GM18951 (cell line): ENCODE data around the gene KIF4B.
"Not testable (repeated sequence)": the region's sequence is repeated elsewhere in the genome, so short reads cannot be mapped to it uniquely, and the experiment has no call there.

Experiments used
- POLR2A ChIP-seq: IDR thresholded peaks from 4 replicates; pipeline ENCODE4 v1.6.1; 2011; ENCODE audit warnings: mild to moderate bottlenecking; ENCODE audit not compliant: insufficient read length, insufficient read depth; ENCODE audit errors: extremely low read depth
- in situ Hi-C: fragments of 300-500 bp; cut with MboI; formaldehyde crosslinking; loops from one replicate; pipeline ENCODE4 v1.12.0; 2022; ENCODE audit warnings: low sequenced_read_pairs, mixed read lengths, inconsistent platforms; ENCODE audit not compliant: unreplicated experiment

The KIF4B gene

DNA sequence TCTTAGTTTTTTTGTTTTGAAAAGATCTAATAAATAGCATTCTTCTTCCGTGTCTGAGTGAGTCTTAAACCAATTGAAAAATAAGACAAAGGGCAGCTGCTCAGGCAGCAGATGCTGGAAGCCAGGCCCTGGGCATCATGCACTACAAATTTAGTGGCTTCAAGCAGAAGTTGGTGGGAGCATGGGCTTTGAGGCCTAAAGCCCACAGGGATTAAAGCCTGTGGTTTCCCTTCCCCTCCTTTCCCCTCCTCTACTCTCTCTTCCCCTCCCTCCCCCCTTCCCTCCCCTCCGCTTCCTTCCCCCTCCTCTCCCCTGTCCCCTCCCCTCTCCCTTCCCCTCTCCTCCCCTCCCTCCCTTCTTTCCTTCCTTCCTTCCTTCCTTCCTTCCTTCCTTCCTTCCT, 20.1 kb upstream of the KIF4B start:
- in situ Hi-C loops = no loop called here
- no peak for TF ChIP-seq POLR2A

DNA sequence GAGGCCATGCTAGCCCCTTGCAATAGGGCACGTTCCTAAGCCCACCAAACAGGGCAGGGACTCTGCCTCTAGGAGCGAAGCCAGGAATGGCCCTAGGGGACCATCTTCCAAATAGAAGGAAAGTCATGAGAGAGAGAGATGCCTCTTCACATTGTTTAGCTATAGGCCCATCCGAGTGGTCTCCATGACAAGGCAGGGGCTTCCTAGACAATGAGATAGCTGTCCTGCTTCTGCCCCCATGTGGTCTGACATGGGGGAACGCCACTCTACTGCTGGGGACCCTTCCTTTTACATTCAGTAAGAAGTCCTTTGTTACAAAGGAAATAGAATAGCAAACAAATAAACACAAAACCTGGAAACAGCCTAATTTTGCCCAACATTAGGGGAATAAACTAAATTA, 17.9 kb upstream of the KIF4B start:
- in situ Hi-C loops = no loop called here
- no peak for TF ChIP-seq POLR2A

DNA sequence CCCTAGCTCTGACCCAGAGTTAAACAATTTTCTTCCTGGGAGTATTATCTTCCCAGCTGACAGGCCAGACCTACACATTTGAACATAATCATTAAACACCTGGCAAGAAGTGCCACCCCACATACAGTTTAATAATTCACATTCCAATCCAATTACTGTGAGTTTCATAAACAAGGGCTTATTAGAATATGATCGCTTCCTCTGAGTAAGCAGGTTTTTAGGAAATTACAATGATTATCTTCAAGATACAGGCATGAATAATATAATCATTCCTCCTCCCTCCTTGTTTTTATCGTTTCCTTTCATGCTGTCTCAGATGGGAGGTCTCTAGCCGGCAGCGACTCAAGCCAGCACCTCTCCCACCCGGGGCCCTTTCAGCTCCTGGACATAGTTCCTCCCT, 15.8 kb upstream of the KIF4B start:
- in situ Hi-C loops = no loop called here
- no peak for TF ChIP-seq POLR2A

DNA sequence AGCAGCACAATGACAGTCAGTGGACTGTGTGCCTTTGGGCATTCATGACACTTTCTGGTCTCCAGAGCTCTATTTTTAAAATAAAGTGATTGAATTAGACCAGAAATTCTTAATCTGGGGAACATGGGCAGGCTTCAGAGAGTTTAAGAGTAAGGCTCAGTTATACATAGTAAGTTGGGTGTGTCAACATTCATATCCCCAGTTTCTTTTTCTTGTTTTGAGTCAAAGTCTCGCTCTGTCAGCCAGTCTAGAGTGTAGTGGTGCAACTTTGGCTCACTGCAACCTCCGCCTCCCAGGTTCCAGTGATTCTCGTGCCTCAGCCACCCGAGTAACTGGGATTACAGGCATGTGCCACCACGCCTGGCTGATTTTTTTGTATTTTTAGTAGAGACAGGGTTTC, 13.7 kb upstream of the KIF4B start:
- TF ChIP-seq POLR2A = no peak
- in situ Hi-C loops = no loop called here

DNA sequence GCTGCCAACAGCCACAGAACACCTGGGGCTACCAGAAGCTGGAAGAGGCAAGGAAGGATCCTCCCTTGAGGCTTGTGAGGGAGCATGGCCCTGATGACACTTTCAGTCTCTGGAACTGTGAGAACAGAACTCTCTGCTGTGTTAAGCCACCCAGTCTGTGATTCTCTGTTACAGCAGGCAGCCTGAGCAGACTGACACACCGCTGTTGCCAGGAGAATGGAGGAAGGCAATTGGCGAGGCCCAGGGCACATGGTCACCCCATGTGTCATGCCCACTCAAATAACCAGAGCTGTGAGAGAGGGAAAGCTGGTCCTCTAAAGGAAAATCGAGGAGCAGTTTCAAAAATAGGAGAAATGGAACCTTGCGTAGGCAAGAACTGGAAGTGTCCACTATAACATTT, 12.0 kb upstream of the KIF4B start:
- TF ChIP-seq POLR2A = no peak
- in situ Hi-C loops = no loop called here

DNA sequence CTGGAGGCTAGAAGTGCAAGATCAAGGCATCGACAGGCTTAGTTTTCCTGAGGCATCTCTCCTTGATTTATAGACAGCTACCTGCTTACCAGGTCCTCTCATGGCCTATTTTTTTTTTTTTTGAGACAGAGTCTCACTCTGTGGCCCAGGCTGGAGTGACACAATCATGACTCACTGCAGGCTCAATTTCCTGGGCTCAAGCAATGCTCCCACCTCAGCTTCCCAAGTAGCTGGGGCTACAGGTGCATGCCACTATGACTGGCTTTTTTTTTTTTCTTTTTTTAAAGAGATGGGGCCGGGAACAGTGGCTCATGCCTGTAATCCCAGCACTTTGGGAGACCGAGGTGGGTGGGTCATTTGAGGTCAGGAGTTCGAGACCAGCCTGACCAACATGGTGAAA, 10.8 kb upstream of the KIF4B start:
- in situ Hi-C loops = not testable (repeated sequence)

DNA sequence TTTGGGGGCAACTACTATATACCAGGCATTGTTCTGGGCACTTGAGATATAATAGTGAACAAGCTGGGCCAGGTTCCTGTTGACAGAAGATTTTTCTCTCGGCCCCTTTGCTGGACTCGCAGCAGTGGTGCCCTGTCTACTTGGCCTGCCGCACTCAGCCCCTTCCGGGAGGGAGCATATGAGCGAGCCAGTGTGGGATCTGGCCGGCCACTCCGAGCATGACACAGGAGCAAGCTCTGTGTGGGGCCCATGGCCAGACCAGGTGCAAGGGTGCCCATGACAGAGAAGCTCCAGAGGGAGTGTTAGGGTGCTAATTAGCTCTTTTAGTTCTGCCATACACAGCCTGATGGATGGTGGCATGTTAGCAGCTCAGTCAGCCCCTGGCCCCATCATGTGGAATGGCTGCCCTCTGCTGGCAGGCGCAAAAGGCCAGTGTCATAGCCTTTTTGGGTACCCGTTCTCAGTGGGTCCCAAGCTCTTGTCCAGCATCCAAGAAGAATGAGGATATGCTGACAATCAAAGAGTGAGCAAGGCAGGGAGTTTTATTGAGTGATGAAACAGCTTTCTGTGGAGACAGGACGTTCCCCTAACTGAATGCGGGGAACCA, 9.3 kb upstream of the KIF4B start:
- in situ Hi-C loops = no loop called here
- TF ChIP-seq POLR2A = no peak

DNA sequence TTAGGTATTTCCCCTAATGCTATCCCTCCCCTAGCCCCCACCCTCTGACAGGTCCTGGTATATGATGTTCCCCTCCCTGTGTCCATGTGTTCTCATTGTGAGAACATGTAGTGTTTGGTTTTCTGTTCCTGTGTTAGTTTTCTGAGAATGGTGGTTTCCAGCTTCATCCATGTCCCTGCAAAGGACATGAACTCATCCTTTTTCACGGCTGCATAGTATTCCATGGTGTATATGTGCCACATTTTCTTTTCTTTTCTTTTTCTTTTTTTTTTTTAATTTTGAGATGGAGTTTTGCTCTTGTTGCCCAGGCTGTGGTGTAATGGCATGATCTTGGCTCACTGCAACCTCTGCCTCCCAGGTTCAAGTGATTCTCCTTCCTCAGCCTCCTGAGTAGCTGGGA, 7.3 kb upstream of the KIF4B start:
- in situ Hi-C loops = not testable (repeated sequence)

DNA sequence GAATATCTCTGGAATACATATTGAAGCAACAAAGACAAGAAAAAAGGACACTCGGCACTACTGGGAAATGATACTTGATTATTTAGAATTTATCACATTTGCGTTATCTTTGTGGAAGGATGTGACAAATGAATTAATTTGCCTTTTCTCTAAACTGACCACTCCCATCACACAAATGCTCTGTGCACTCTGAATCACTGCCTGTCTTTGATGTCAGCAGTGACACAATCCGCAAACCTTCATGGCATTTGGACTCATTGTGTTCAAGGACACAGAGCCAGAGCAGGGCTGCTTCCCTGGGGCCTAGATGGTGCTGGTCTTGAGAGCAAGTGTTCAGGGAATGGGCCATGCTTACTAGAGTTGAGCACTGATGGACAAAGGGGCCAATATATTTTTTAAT, 4.9 kb upstream of the KIF4B start:
- TF ChIP-seq POLR2A = no peak
- in situ Hi-C loops = no loop called here

DNA sequence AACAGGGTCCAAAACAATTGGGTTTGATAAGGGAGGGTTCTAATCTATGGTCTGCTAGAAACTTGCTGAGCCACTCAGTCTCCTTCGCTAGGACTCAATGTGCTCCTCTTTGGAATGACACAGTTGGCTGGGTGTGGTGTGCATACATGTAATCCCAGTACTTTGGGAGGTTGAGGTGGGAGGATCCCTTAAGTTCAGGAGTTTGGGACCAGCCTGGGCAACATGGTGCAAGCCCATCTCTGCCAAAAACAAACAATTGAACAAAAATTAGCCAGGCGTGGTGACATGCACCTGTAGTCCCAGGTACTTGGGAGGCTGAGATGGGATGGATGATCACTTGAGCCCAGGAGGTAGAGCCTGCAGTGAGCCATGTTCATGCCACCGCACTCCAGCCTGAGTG, 2.7 kb upstream of the KIF4B start:
- no peak for TF ChIP-seq POLR2A
- in situ Hi-C loops = no loop called here

DNA sequence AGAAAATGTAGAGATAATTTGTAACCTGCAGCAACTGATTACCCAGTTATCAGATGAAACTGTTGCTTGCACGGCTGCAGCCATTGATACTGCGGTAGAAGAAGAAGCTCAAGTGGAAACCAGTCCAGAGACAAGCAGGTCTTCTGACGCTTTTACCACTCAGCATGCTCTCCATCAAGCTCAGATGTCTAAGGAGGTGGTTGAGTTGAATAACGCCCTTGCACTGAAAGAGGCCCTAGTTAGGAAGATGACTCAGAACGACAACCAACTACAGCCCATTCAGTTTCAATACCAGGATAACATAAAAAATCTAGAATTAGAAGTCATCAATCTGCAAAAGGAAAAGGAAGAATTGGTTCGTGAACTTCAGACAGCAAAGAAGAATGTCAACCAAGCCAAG, 1.7 kb downstream of the KIF4B start:
- in situ Hi-C loops = no loop called here

DNA sequence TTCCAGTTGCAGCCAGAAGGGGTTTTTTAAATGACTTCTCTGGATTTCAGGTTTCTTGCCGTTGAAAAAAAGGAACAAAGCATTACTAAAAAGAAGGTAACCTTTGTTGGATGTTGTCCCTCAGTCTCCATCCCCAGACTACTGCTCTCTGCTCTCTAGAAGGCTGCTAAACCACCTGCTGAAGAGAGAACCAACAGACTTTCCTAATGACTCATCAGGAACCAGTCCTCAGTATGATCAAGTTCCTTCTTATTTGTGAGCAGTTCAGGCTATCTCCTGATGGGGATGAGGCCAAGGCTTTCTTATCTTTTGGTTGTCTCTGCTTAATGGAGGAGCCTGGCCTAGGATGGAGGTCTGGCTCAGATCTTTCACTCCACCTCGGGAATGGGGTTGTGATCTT, 4.1 kb downstream of the KIF4B start:
- no peak for TF ChIP-seq POLR2A
- in situ Hi-C loops = no loop called here

More for the DNA sequence above, 1.7 kb downstream of the KIF4B start:
- TF ChIP-seq POLR2A = no peak

DNA sequence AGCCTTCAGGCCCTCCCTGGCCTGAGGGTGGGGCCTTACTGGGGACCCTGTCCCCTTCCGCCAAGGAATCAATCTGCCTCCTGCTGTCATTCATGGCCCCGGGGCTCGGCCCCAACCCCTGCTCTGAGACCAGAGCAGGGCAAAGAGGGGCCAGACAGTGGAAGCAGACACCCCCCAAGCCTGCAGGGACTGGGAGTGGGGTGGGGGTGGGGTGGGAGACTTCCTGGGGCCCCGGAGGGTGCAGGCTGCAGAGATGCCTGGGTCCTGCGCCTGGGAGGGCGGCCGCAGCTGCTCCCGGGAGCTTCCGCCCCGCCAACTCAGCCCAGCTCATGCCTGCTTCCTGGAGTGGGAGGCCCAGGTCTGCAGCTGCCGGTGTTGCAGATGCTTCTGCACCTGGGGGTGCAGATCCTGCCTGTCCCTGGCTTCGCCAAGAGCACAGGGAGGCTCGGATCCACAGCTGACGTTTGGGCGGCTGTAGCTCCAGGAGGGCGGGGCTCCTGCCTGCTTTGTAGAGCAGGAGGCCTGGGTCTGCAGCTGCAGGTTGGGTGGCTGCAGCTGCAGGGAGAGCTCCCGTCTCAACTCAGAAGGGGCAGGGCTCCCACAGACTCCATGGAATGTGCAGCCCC, 6.2 kb downstream of the KIF4B start:
- in situ Hi-C loops = no loop called here
- no peak for TF ChIP-seq POLR2A

DNA sequence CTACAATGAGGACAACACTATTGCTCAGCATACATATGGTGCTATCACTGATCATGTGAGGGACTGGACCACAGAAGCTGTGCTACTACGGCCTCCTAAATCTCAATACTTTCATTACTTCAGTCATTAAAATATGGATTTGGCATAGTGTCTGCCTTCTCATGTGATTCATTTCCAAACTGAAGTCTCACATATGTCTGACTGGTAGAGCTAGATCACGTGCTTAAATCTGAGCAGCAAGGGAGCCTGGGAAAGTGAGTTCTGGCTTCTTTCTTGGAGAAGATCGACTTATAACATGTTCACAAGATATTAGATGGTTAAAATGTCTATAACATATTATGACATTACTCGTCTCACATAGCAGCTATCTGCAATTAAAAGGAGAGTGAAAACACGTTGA, 8.3 kb downstream of the KIF4B start:
- TF ChIP-seq POLR2A = no peak
- in situ Hi-C loops = no loop called here

DNA sequence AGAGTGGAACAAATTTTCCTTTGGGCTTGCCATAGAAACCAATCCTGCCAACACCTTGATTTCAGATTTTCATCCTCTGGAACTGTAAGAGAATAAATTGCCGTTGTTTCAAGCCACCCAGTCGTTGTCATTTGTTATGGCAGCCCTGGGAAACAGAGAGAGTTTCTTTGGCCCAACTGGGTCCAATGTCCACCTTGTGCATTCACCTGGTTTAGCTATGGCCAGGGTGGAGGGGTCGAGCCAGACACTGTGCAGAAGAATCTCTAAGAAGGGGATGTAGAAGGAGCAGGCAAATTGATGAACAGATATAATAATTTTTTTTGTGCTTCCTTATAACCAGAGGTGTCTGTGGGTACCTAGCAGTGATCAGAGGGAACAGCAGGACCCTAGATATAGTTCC, 9.8 kb downstream of the KIF4B start:
- TF ChIP-seq POLR2A = no peak
- in situ Hi-C loops = no loop called here

DNA sequence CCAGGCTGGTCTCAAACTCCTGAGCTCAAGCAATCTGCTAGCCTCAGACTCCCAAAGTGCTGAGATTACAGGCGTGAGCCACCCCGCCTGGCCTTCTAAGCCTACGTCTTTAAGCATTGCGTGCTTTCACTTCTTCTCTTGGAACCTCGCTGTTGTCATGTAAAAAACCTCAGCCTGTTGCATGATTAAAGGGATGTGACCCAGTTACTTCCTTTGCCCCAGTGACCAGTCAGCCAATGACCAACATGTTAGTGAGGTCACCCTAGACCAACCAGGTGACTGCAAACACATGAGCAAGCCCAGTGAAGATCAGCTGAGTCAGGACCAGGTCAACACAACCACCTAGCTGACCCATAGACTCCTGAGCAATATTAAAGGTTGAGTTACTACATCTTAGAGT, 10.5 kb downstream of the KIF4B start:
- no peak for TF ChIP-seq POLR2A
- in situ Hi-C loops = no loop called here
